ENCODE results near the gene PIEZO1.
A peak's percentile ranks its signal among the peaks of the same experiment; 100 is the strongest.
"Not testable (repeated sequence)": the region's sequence is repeated elsewhere in the genome, so short reads cannot be mapped to it uniquely, and the experiment has no call there.

The PIEZO1 gene

GRCh38 chr16:88799569-88800276, 14.7 kb upstream of the PIEZO1 start:
- H3K36me3 Mint-ChIP-seq: no peaks in the 10 kb centered on the region
- no peak for ATAC-seq
- no peaks in the 10 kb centered on the region for H3K9me3 Mint-ChIP-seq
- H3K27ac Mint-ChIP-seq: no peak overlapping the region
- H3K4me1 Mint-ChIP-seq: peaks cover 24% of the 10 kb centered on the region
- H3K27me3 Mint-ChIP-seq: no peaks in the 10 kb centered on the region
- H3K4me3 Mint-ChIP-seq: no peak overlapping the region

- Mint-ChIP-seq H3K9me3 (no peaks in the 10 kb centered on the region), H3K4me1 (peaks cover 27% of the 10 kb centered on the region), H3K27me3 (no peaks in the 10 kb centered on the region), H3K27ac (no peak overlapping the region), H3K4me3 (no peak overlapping the region), H3K36me3 (no peaks in the 10 kb centered on the region)
- ATAC-seq: no peak
These were observed 13.9 kb upstream of the PIEZO1 start for GRCh38 chr16:88798772-88799455.

- Mint-ChIP-seq H3K9me3 (no peaks in the 10 kb centered on the region), H3K27ac (no peak overlapping the region), H3K36me3 (no peaks in the 10 kb centered on the region), H3K27me3 (no peaks in the 10 kb centered on the region), H3K4me3 (no peak overlapping the region), H3K4me1 (peaks cover 34% of the 10 kb centered on the region)
- ATAC-seq: no peak
These were observed 13.1 kb upstream of the PIEZO1 start for GRCh38 chr16:88798073-88798472.

- H3K27me3 Mint-ChIP-seq: no peaks in the 10 kb centered on the region
- no peak for ATAC-seq
- no peaks in the 10 kb centered on the region for H3K9me3 Mint-ChIP-seq
- no peak overlapping the region for H3K27ac Mint-ChIP-seq
- H3K4me1 Mint-ChIP-seq: peaks cover 41% of the 10 kb centered on the region
- H3K4me3 Mint-ChIP-seq: no peak overlapping the region
- H3K36me3 Mint-ChIP-seq: no peaks in the 10 kb centered on the region
These were observed 11.3 kb upstream of the PIEZO1 start for GRCh38 chr16:88796278-88796677.

GRCh38 chr16:88793251-88793954, 8.4 kb upstream of the PIEZO1 start:
- H3K4me1 Mint-ChIP-seq: peaks cover 52% of the 10 kb centered on the region
- no peak overlapping the region for H3K4me3 Mint-ChIP-seq
- no peaks in the 10 kb centered on the region for H3K9me3 Mint-ChIP-seq
- no peaks in the 10 kb centered on the region for H3K27me3 Mint-ChIP-seq
- H3K27ac Mint-ChIP-seq: no peak overlapping the region
- H3K36me3 Mint-ChIP-seq: no peaks in the 10 kb centered on the region
- ATAC-seq: no peak

- Mint-ChIP-seq H3K4me3 (peak overlapping the region; percentile 29), H3K27me3 (no peaks in the 10 kb centered on the region), H3K27ac (no peak overlapping the region), H3K9me3 (no peaks in the 10 kb centered on the region), H3K36me3 (no peaks in the 10 kb centered on the region), H3K4me1 (peaks cover 52% of the 10 kb centered on the region)
- ATAC-seq: no peak
These were observed 7.7 kb upstream of the PIEZO1 start for GRCh38 chr16:88792668-88793250.

- Mint-ChIP-seq H3K4me1 (peaks cover 52% of the 10 kb centered on the region), H3K27ac (no peak overlapping the region), H3K9me3 (no peaks in the 10 kb centered on the region), H3K27me3 (no peaks in the 10 kb centered on the region), H3K4me3 (no peak overlapping the region), H3K36me3 (no peaks in the 10 kb centered on the region)
- peak; percentile 6 for ATAC-seq
These were observed 7.1 kb upstream of the PIEZO1 start for GRCh38 chr16:88792078-88792550.

- H3K27me3 Mint-ChIP-seq: no peaks in the 10 kb centered on the region
- H3K9me3 Mint-ChIP-seq: no peaks in the 10 kb centered on the region
- H3K4me3 Mint-ChIP-seq: peak overlapping the region; percentile 31
- H3K27ac Mint-ChIP-seq: peak overlapping the region; percentile 73
- H3K36me3 Mint-ChIP-seq: no peaks in the 10 kb centered on the region
- H3K4me1 Mint-ChIP-seq: peaks cover 52% of the 10 kb centered on the region
- ATAC-seq: peak; percentile 70
These were observed 5.5 kb upstream of the PIEZO1 start for GRCh38 chr16:88790312-88791211.

GRCh38 chr16:88789594-88789993, 4.6 kb upstream of the PIEZO1 start:
- H3K36me3 Mint-ChIP-seq: no peaks in the 10 kb centered on the region
- H3K27me3 Mint-ChIP-seq: no peaks in the 10 kb centered on the region
- H3K4me1 Mint-ChIP-seq: peaks cover 44% of the 10 kb centered on the region
- H3K4me3 Mint-ChIP-seq: no peak overlapping the region
- H3K9me3 Mint-ChIP-seq: no peaks in the 10 kb centered on the region
- peak overlapping the region; percentile 73 for H3K27ac Mint-ChIP-seq
- no peak for ATAC-seq

GRCh38 chr16:88788749-88789148, 3.7 kb upstream of the PIEZO1 start:
- H3K4me3 Mint-ChIP-seq, H3K9me3 Mint-ChIP-seq, H3K36me3 Mint-ChIP-seq, ATAC-seq, H3K27me3 Mint-ChIP-seq, H3K27ac Mint-ChIP-seq: not testable (repeated sequence)
- peaks cover 45% of the 10 kb centered on the region for H3K4me1 Mint-ChIP-seq

- H3K9me3 Mint-ChIP-seq: no peaks in the 10 kb centered on the region
- H3K4me3 Mint-ChIP-seq: no peak overlapping the region
- no peaks in the 10 kb centered on the region for H3K27me3 Mint-ChIP-seq
- no peaks in the 10 kb centered on the region for H3K36me3 Mint-ChIP-seq
- no peak overlapping the region for H3K27ac Mint-ChIP-seq
- no peak for ATAC-seq
- H3K4me1 Mint-ChIP-seq: peaks cover 46% of the 10 kb centered on the region
These were observed 2.7 kb upstream of the PIEZO1 start for GRCh38 chr16:88787579-88788314.

- peaks cover 47% of the 10 kb centered on the region for H3K4me1 Mint-ChIP-seq
These were observed 239 bp downstream of the PIEZO1 start for GRCh38 chr16:88784856-88785105.

GRCh38 chr16:88784074-88784855, 755 bp downstream of the PIEZO1 start:
- peak; percentile 48 for ATAC-seq
- Mint-ChIP-seq H3K4me1 (peaks cover 46% of the 10 kb centered on the region), H3K4me3 (peak overlapping the region; percentile 87), H3K9me3 (no peaks in the 10 kb centered on the region), H3K27ac (peak overlapping the region; percentile 75), H3K36me3 (no peaks in the 10 kb centered on the region), H3K27me3 (no peaks in the 10 kb centered on the region)

More at GRCh38 chr16:88784856-88785105, 239 bp downstream of the PIEZO1 start:
- H3K27ac Mint-ChIP-seq: no peak overlapping the region
- H3K4me3 Mint-ChIP-seq: peak overlapping the region; percentile 87
- no peaks in the 10 kb centered on the region for H3K9me3 Mint-ChIP-seq
- H3K27me3 Mint-ChIP-seq: no peaks in the 10 kb centered on the region
- peak; percentile 56 for ATAC-seq
- no peaks in the 10 kb centered on the region for H3K36me3 Mint-ChIP-seq
